K562 (cell line): ENCODE data around the gene AFM. TPM values are rescaled to one million over a fixed set of nuclear protein-coding genes. Genes with fewer than 3 reads are reported as not detected.

Experiments
- ATAC-seq: fragments of 200-7000 bp; cut with Tn5 transposase; 3 replicates; pipeline ENCODE4 v1.9.1; 2020; ENCODE audit warnings: moderate library complexity
- BruUV-seq: library from RNA; stranded (reverse); fragments of 400-500 nt; replicated peaks from 2 replicates; lab custom pipeline; 2021; lab: Mats Ljungman, UMichigan
- CTCF ChIA-PET: fragments of 300-600 bp; formaldehyde crosslinking; extraction: SDS; loops from one replicate; lab custom pipeline; 2021; ENCODE audit warnings: low intra/inter-chr PET ratio; lab: Yijun Ruan, JAX
- POLR2A ChIA-PET: fragments of 300-600, 350-650 bp; sonication (Branson Sonifier 250); formaldehyde crosslinking; extraction: SDS; loops from one replicate; lab custom pipeline; 2021; ENCODE audit warnings: antibody characterized with exemption, inconsistent platforms; lab: Yijun Ruan, JAX
- DNase-seq, 4 experiments: peaks; one replicate each; pipeline versions ENCODE4 v3.0.0 to v3.0.0-alpha.2; 2011 to 2018; ENCODE audit warnings: low spot score in 3 of 4, mixed read lengths in 3 of 4; ENCODE audit errors: extremely low read depth in 1 of 4
- FAIRE-seq: peaks from 2 replicates; lab custom pipeline; 2011; peaks lifted over from hg19 to GRCh38; lab: Jason Lieb, UNC
- H2AFZ ChIP-seq: 2 replicates; pipeline ENCODE4 v1.6.0; 2011; ENCODE audit warnings: low read depth, low read length, control low read depth, inconsistent platforms
- H3K27ac ChIP-seq: fragments of 200-600 bp; 3 replicates; pipeline ENCODE4 v1.8.0; 2011; ENCODE audit warnings: low read depth, mild to moderate bottlenecking, control low read depth, inconsistent platforms, low read length, moderate library complexity, mixed read lengths; ENCODE audit errors: extremely low read depth
- H3K27me3 ChIP-seq, 2 experiments: fragments of 300-600 bp in 1 of 2; 2 replicates in 1 of 2; 3 replicates in 1 of 2; pipeline versions ENCODE4 v1.6.0 to v1.8.0; 2011; ENCODE audit warnings: inconsistent platforms in 2 of 2, low read length in 2 of 2, mild to moderate bottlenecking in 1 of 2, mixed read lengths in 1 of 2, moderate library complexity in 1 of 2; ENCODE audit not compliant: control insufficient read depth in 2 of 2, insufficient read depth in 2 of 2
- H3K36me3 ChIP-seq: fragments of 300-600 bp; 3 replicates; pipeline ENCODE4 v1.8.0; 2011; ENCODE audit warnings: mild to moderate bottlenecking, low read length, inconsistent platforms; ENCODE audit not compliant: control insufficient read depth, insufficient read depth
- H3K4me1 ChIP-seq, 2 experiments: fragments of 200-600 bp in 1 of 2; replicated peaks in 1 of 2; 2 replicates in 1 of 2; 3 replicates in 1 of 2; pipeline versions ENCODE4 v1.5.1 to v1.8.0; 2011; ENCODE audit warnings: inconsistent platforms in 2 of 2, low read length in 2 of 2, mild to moderate bottlenecking in 1 of 2, mixed read lengths in 1 of 2, moderate library complexity in 1 of 2; ENCODE audit not compliant: control insufficient read depth in 2 of 2, insufficient read depth in 2 of 2
- H3K4me2 ChIP-seq: 2 replicates; pipeline ENCODE4 v1.6.1; 2011; ENCODE audit warnings: low read length, control low read depth, inconsistent platforms, mixed read lengths; ENCODE audit not compliant: insufficient read depth
- H3K4me3 ChIP-seq: fragments of 200-600 bp; sonication (generic), shearing (Covaris generic); 2 replicates; pipeline ENCODE4 v1.5.1; 2016; ENCODE audit warnings: control low read depth, inconsistent platforms
- H3K79me2 ChIP-seq: fragments of 200-600 bp; 3 replicates; pipeline ENCODE4 v1.8.0; 2011; ENCODE audit warnings: low read length, inconsistent platforms; ENCODE audit not compliant: control insufficient read depth, insufficient read depth
- H3K9ac ChIP-seq, 2 experiments: 2 replicates each; pipeline versions ENCODE4 v1.6.0 to v1.6.1; 2011; ENCODE audit warnings: low read depth in 2 of 2, low read length in 2 of 2, control low read depth in 1 of 2, inconsistent platforms in 1 of 2, mild to moderate bottlenecking in 1 of 2, mixed read lengths in 1 of 2; ENCODE audit not compliant: insufficient read depth in 1 of 2
- H3K9me1 ChIP-seq: one replicate; pipeline ENCODE4 v1.6.0; 2011; ENCODE audit warnings: inconsistent platforms, mild to moderate bottlenecking, low read length, moderate library complexity; ENCODE audit not compliant: control insufficient read depth, insufficient read depth
- H3K9me3 ChIP-seq: replicated peaks from 2 replicates; pipeline ENCODE4 v1.5.1; 2011; ENCODE audit warnings: low read depth, low read length, inconsistent platforms; ENCODE audit not compliant: control insufficient read depth, insufficient read depth
- H4K20me1 ChIP-seq: replicated peaks from 2 replicates; pipeline ENCODE4 v1.6.1; 2011; ENCODE audit warnings: low read length, inconsistent platforms, mixed read lengths; ENCODE audit not compliant: control insufficient read depth, insufficient read depth
- CEBPB ChIP-seq: fragments of 450-650 bp; IDR thresholded peaks from 2 replicates; pipeline ENCODE4 v1.6.1; 2016; ENCODE audit warnings: missing genetic modification characterization, missing compliant biosample characterization
- FOXO4 ChIP-seq: fragments of 450-650 bp; formaldehyde crosslinking; IDR thresholded peaks from 2 replicates; pipeline ENCODE4 v1.4.0; 2020; ENCODE audit warnings: mild to moderate bottlenecking, moderate library complexity
- NFYB ChIP-seq: IDR thresholded peaks from 2 replicates; pipeline ENCODE4 v1.6.1; 2011; ENCODE audit warnings: mild to moderate bottlenecking, moderate library complexity; ENCODE audit not compliant: insufficient read length; ENCODE audit errors: extremely low read depth
- PBX2 ChIP-seq, 2 experiments: IDR thresholded peaks in 1 of 2; conservative IDR thresholded peaks in 1 of 2; 2 replicates each; pipeline ENCODE4 v1.6.1; 2016; ENCODE audit warnings: low read depth in 2 of 2, mild to moderate bottlenecking in 1 of 2, missing compliant biosample characterization in 1 of 2, missing genetic modification characterization in 1 of 2, moderate library complexity in 1 of 2
- RFX1 ChIP-seq: fragments of 450-650 bp; IDR thresholded peaks from 2 replicates; pipeline ENCODE4 v1.6.1; 2016; ENCODE audit warnings: mild to moderate bottlenecking, moderate library complexity
- SOX6 ChIP-seq: fragments of 450-650 bp; IDR thresholded peaks from 2 replicates; pipeline ENCODE4 v1.6.1; 2014; ENCODE audit warnings: mild to moderate bottlenecking
- TAF1 ChIP-seq: IDR thresholded peaks from 2 replicates; pipeline ENCODE4 v1.6.1; 2011; ENCODE audit warnings: mild to moderate bottlenecking, low read length, moderate library complexity; ENCODE audit not compliant: insufficient read depth, control insufficient read depth, severe bottlenecking; ENCODE audit errors: extremely low read depth
- TBL1XR1 ChIP-seq, 2 experiments: IDR thresholded peaks; 2 replicates each; pipeline ENCODE4 v1.6.1; 2012; ENCODE audit warnings: improper control_type of control experiment in 2 of 2, low read length in 2 of 2, mild to moderate bottlenecking in 1 of 2
- TOE1 ChIP-seq, 2 experiments: fragments of 450-650 bp in 1 of 2; sonication (generic) in 1 of 2; formaldehyde crosslinking in 1 of 2; IDR thresholded peaks; 2 replicates each; pipeline versions ENCODE4 v1.7.1 to v1.8.0; 2016 to 2022; ENCODE audit warnings: borderline replicate concordance in 2 of 2, mild to moderate bottlenecking in 2 of 2, antibody characterized with exemption in 1 of 2, inconsistent platforms in 1 of 2, low read depth in 1 of 2, missing genetic modification reagents in 1 of 2, moderate library complexity in 1 of 2
- XRCC5 ChIP-seq: fragments of 200-400 bp; formaldehyde crosslinking; IDR thresholded peaks from 2 replicates; pipeline ENCODE4 v1.6.1; 2017; ENCODE audit warnings: low read depth, mild to moderate bottlenecking, low read length
- ZBTB1 ChIP-seq: sonication (generic); formaldehyde crosslinking; IDR thresholded peaks from 2 replicates; pipeline ENCODE4 v1.8.1; 2023; ENCODE audit warnings: missing genetic modification reagents, low read depth, mild to moderate bottlenecking, borderline replicate concordance
- ZNF280B ChIP-seq: fragments of 250-450 bp; sonication (Bioruptor Pico); IDR thresholded peaks from 2 replicates; pipeline ENCODE4 v1.5.1; 2021; ENCODE audit warnings: mild to moderate bottlenecking
- ZZZ3 ChIP-seq: fragments of 450-650 bp; IDR thresholded peaks from 2 replicates; pipeline ENCODE4 v1.6.1; 2016; ENCODE audit warnings: antibody characterized with exemption, mild to moderate bottlenecking, moderate library complexity
- WGBS: fragments of 100-300 bp; shearing (Covaris generic); methylation state at CpG from one replicate; pipeline ENCODE4 v1.1.6; 2016; ENCODE audit warnings: low coverage, mixed read lengths; ENCODE audit not compliant: insufficient coverage; ENCODE audit errors: missing lambda C conversion rate; 5-methylcytosine and 5-hydroxymethylcytosine counted together
- in situ Hi-C: fragments of 300-500 bp; cut with MboI; formaldehyde crosslinking; loops from 4 replicates; pipeline ENCODE4 v1.15.0; 2018; ENCODE audit warnings: inconsistent platforms, mixed read lengths
- intact Hi-C: fragments of 100-400 bp; cut with micrococcal nuclease; formaldehyde crosslinking; loops from 2 replicates; pipeline ENCODE4 v1.14.2; 2022
- polyA plus RNA-seq, 8 experiments: library from polyadenylated mRNA; depleted of rRNA in 4 of 8; stranded (reverse) in 5 of 8; unstranded in 3 of 8; fragments of >200 nt; fragmentation: Nextera tagmentation in 2 of 8; fragmentation: Illumina TruSeq in 1 of 8; extraction: Ambion mirVana in 2 of 8; extraction: Trizol in 1 of 8; gene quantifications; 2 replicates each; pipeline versions ENCODE4 v1.2.1 to v1.2.3, GENCODE V29; 2011 to 2014; ENCODE audit warnings: inconsistent platforms in 1 of 8, missing spikeins in 1 of 8
- total RNA-seq, 7 experiments: library from RNA; depleted of rRNA in 6 of 7; stranded (reverse); fragments of >200 nt in 6 of 7; fragmentation: Illumina TruSeq in 2 of 7; extraction: Trizol in 2 of 7; gene quantifications; 2 replicates each; pipeline versions ENCODE4 v1.2.1 to v1.2.3, GENCODE V29; 2011 to 2021; ENCODE audit warnings: low replicate concordance in 1 of 7

The AFM gene
- total and polyA plus RNA-seq, 9 of the 15 experiments (the other 6 are each of a cell fraction or from before 2014, with no cell fraction given) = 0.07 to 0.15 (median 0.12) TPM; not detected in 5

- no peak for TF ChIP-seq CEBPB (tag)
Measured at GRCh38 chr4:73487233-73487632, 5.7 kb downstream of the AFM start (continued).

GRCh38 chr4:73499996-73500765 is 18.6 kb downstream of the AFM start:
- H3K4me1 ChIP-seq = no peaks in the 10 kb centered on the region
- WGBS = 14% methylated on average over 4 of the region's 4 CpGs
- H3K9ac ChIP-seq = peak overlapping the region in 1 of 2 experiments; percentile 30; a peak in 1 of 4 replicates
- BruUV-seq = no TSS peak
- in situ Hi-C loops = no loop called here
- H3K9me3 ChIP-seq = no peaks in the 10 kb centered on the region
- H3K27me3 ChIP-seq = no peaks in the 10 kb centered on the region
- DNase-seq (no peak), ATAC-seq (no peak), FAIRE-seq (no peak)
- H3K36me3 ChIP-seq = no peaks in the 10 kb centered on the region
- H3K4me2 ChIP-seq = peak overlapping the region; percentile 26
- intact Hi-C loops = no loop called here
- ChIA-PET CTCF (no interaction called here), POLR2A (interaction anchor here (0.9 kb wide), 1 partner anchor 8 kb away, joined by 3 read pairs; no protein-coding TSS in a partner anchor)
- no peaks in the 10 kb centered on the region for H3K79me2 ChIP-seq
- no peak overlapping the region for H3K4me3 ChIP-seq
- 0 out of 3 replicates have a peak overlapping the region, but pooled peaks have one; percentile 5 for H3K27ac ChIP-seq
- no peaks in the 10 kb centered on the region for H4K20me1 ChIP-seq
- H2AFZ ChIP-seq = peak overlapping the region; percentile 81
- H3K9me1 ChIP-seq = no peaks in the 10 kb centered on the region
- TF ChIP-seq FOXO4 (CRISPR knock-in tag) (no peak), XRCC5 (no peak), NFYB (no peak), ZBTB1 (CRISPR knock-in tag) (no peak), RFX1 (no peak), ZZZ3 (no peak), PBX2 (CRISPR knock-in tag; IDR thresholded peaks at IDR 0.05; ENCODE audit: low read depth) (no peak), PBX2 (tag; conservative IDR thresholded peaks at IDR 0.05; ENCODE audit: low read depth) (0 out of 2 replicates have a peak, but pooled peaks have one; percentile 19), TAF1 (no peak), TOE1 (IDR thresholded peaks at IDR 0.05; ENCODE audit: borderline replicate concordance) (no peak), TOE1 (CRISPR knock-in tag; IDR thresholded peaks at IDR 0.05; ENCODE audit: borderline replicate concordance, low read depth) (no peak), SOX6 (no peak), TBL1XR1 (IDR thresholded peaks at IDR 0.05; ENCODE audit: low read length in 2 of 2) (no peak), ZNF280B (CRISPR knock-in tag) (no peak)
